ENCODE data around the gene SHLD1.
A peak's percentile ranks its signal among the peaks of the same experiment; 100 is the strongest.
"Not testable (repeated sequence)": the region's sequence is repeated elsewhere in the genome, so short reads cannot be mapped to it uniquely, and the experiment has no call there.

SHLD1 gene

DNA sequence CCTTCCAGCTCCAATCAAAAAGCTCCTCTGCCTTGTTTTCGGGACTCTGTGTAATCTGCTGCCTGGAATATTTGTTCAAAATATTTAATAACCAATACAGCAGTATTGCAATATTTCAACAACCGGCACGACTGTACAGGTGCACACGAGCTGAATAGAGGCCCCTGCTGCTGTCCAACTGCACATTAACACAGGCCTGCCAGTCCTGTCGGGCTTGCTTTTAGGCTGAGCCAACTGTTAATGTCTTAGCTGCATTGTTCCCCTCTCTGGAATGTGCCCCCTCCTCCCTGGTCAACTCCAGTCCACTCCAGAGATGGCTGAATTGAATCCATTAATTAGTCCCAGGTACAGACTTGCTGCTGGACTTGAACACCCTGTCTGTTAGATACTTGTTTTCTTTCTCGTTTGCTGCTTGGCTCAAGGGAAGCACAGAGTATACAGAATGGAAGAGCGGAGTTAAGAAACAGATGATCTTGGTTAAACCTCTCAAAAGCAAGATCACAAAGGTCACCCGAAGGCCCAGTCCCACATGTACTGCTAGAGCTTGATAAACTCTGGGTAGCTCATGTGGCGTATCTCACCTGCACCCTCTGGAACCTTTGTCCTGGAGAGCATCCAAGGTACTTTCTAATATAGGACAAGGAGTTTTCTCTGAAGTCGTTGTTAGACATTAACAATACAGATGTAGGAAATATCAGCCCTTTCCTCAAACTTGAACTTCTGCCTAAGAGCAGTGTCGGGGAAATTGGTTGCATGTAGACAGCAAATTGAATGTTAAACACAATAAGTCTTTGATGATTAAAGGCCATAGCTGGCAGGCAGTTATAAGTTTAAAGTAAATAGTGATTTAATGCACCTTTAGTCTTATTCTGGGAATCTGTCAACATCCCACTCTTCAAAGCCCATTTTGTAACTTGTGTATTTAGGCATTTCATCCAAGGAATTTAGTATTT lies 31.9 kb downstream of the SHLD1 start:
- H3K27ac Mint-ChIP-seq = peak overlapping the region; percentile 17
- ATAC-seq = no peak
- peaks cover 6% of the 10 kb centered on the region for H3K4me1 Mint-ChIP-seq
- DNase-seq = no peak
- no peaks in the 10 kb centered on the region for H3K9me3 Mint-ChIP-seq
- no peaks in the 10 kb centered on the region for H3K27me3 Mint-ChIP-seq
- peaks cover 18% of the 10 kb centered on the region for H3K36me3 Mint-ChIP-seq (ENCODE audit: low read depth)
- no peak overlapping the region for H3K4me3 Mint-ChIP-seq

DNA sequence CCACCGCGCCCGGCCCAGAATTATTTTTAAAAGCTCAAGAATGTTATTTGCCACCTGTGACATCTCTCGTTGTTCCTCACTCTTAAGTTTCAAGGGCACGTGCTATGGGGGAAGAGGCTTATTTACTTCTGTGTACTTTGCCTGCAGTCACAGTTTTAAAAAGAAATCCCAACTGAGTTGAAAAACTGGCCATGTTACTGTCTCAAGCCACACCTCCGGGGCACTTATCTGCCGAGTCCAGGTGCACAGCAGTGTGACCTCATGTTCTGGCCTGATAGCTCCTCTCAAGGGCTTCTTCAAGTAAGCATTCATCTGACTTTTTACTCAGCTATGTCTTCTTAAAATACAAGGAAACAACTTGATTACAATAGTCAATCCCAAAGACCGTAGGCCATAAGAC lies 34.5 kb downstream of the SHLD1 start:
- Mint-ChIP-seq H3K27ac (no peak overlapping the region), H3K4me3 (no peak overlapping the region), H3K9me3 (no peaks in the 10 kb centered on the region), H3K4me1 (peaks cover 10% of the 10 kb centered on the region), H3K27me3 (no peaks in the 10 kb centered on the region), H3K36me3 (ENCODE audit: low read depth) (peaks cover 8% of the 10 kb centered on the region)
- ATAC-seq (no peak), DNase-seq (no peak)

DNA sequence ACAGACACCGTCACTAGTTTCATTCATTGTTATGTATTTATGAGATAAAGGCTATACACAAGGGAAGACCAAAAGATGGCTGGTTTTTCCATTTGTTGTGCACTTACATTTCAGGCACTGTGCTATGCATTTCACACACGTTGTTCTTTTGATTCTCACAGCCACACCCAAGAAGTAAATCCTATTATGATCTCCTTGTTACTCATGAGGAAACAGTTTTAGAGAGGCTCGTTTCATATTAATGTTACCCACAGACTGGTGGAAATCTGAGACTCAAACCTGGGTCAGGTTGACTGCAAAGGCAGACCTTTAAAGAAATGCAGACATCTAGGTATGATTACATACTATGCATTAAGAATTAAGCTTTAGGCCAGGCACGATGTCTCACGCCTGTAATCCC lies 34.9 kb downstream of the SHLD1 start:
- H3K36me3 Mint-ChIP-seq (ENCODE audit: low read depth) = peaks cover 8% of the 10 kb centered on the region

DNA sequence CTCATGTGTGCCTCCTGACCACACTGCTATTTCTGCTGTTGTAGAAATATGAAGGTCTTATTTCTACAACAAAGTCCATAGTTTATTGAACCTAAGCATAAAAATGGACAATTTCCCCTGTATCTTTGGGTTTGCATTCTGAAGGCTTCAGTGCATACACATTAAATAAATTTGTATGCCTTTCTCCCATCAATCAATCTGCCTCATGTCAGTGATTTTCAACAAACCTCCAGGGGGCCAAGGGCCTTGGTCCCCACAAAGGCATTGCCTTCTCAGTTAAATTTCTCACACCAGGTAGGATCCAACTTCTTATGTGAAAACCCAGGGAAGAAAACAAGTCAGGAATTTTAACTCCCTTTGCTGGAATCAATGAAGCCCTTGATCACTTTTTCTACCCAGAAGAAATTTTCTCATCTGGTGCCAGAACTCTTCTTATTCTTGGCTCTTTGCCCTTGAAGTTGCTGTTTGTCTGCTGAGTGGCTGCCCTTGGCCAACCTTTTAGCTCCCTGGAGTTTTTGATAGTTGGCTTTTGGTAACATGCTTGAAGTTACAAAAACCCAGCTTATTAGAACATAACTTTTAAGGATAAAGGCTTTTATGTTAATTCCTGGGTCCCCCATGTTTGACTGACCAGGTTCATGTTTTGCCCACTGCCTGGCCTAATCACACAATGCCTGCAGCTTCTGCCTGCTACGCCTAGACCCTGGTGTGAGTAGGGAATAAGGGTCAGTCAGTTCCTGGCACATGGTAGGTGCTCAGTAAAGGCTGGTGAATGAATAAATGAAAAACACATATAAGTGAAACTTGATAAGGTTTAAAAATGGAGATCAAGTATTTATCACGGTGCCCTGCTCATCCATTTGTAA lies 37.0 kb downstream of the SHLD1 start:
- ATAC-seq (no peak), DNase-seq (no peak)
- Mint-ChIP-seq H3K9me3 (no peaks in the 10 kb centered on the region), H3K27ac (peak overlapping the region; percentile 25), H3K36me3 (ENCODE audit: low read depth) (peaks cover 4% of the 10 kb centered on the region), H3K4me3 (no peak overlapping the region), H3K4me1 (peaks cover 4% of the 10 kb centered on the region), H3K27me3 (no peaks in the 10 kb centered on the region)

More for the DNA sequence above, 34.9 kb downstream of the SHLD1 start:
- H3K4me1 Mint-ChIP-seq = peaks cover 10% of the 10 kb centered on the region
- no peak overlapping the region for H3K4me3 Mint-ChIP-seq
- DNase-seq = no peak
- H3K27ac Mint-ChIP-seq = no peak overlapping the region
- no peak for ATAC-seq
- no peaks in the 10 kb centered on the region for H3K27me3 Mint-ChIP-seq
- no peaks in the 10 kb centered on the region for H3K9me3 Mint-ChIP-seq

DNA sequence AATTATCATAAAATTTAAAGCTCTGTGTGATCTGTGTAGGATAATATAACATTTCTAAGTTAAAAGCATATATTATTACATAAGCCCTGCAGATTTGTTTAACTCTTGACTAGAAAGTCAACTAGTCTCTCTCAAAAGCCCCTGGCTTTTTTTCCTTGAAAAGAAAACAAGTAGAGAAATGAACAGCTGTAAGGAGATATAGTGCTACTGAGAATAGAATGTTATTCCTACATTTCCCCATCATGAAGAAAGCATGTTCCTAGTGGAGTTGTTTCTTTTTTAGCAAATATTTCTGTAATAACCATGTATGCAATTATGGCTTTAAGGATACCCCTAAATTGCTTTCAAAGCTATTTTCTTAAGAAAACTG lies 37.6 kb downstream of the SHLD1 start:
- peaks cover 4% of the 10 kb centered on the region for H3K4me1 Mint-ChIP-seq
- no peaks in the 10 kb centered on the region for H3K27me3 Mint-ChIP-seq
- ATAC-seq = no peak
- no peak overlapping the region for H3K4me3 Mint-ChIP-seq
- peaks cover 4% of the 10 kb centered on the region for H3K36me3 Mint-ChIP-seq (ENCODE audit: low read depth)
- no peaks in the 10 kb centered on the region for H3K9me3 Mint-ChIP-seq
- no peak for DNase-seq
- no peak overlapping the region for H3K27ac Mint-ChIP-seq

DNA sequence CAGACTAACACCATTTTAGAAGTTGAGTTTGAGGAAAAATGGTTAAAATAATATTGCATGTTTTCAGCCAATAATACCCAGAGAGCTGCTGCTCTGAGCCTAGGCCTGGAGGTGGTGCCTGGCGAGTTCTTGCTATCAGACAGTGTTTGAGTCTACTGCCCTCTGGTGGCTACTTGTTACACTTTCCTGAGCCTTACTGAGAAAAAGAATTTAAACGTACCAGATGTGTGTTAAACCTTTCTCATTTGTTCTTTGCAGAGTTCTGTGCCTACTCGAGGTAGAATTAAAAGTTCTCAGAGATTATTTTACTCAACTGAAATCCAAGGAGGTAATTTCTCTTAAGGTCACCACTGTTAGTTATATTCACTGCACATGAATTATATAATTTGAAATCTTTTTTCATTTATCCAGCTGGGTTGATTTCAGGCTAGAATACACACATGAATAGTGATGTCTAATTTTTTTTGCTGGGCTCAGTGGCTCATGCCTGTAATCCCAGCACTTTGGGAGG lies 38.2 kb downstream of the SHLD1 start:
- H3K9me3 Mint-ChIP-seq = no peaks in the 10 kb centered on the region
- ATAC-seq (peak; percentile 95), DNase-seq (peak; percentile 66)
- H3K4me1 Mint-ChIP-seq = peaks cover 4% of the 10 kb centered on the region
- H3K27me3 Mint-ChIP-seq = no peaks in the 10 kb centered on the region
- no peak overlapping the region for H3K27ac Mint-ChIP-seq
- no peak overlapping the region for H3K4me3 Mint-ChIP-seq
- peaks cover 4% of the 10 kb centered on the region for H3K36me3 Mint-ChIP-seq (ENCODE audit: low read depth)

DNA sequence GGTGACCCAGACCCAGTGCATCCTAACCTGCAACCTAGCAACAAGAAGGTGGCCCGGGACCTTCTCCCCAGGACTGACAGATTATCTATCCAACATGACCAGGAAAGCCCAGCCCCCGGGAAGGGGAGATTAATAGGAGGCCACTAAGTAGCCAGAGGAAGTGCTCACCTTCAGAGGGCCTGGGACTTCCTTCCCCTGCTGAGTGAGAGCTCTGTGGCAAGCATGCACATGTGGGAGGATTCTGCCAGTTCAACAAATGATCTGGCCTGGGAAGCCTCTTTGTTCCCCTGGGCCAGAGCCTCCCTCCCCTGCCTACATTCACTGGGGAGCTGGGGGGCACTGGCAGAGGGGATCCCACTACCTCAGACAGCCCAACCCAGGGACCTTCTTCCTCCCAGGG lies 39.6 kb downstream of the SHLD1 start:
- Mint-ChIP-seq H3K9me3 (no peaks in the 10 kb centered on the region), H3K27ac (no peak overlapping the region), H3K4me1 (peaks cover 4% of the 10 kb centered on the region), H3K36me3 (ENCODE audit: low read depth) (peaks cover 8% of the 10 kb centered on the region), H3K27me3 (no peaks in the 10 kb centered on the region), H3K4me3 (no peak overlapping the region)
- no peak for ATAC-seq
- no peak for DNase-seq

DNA sequence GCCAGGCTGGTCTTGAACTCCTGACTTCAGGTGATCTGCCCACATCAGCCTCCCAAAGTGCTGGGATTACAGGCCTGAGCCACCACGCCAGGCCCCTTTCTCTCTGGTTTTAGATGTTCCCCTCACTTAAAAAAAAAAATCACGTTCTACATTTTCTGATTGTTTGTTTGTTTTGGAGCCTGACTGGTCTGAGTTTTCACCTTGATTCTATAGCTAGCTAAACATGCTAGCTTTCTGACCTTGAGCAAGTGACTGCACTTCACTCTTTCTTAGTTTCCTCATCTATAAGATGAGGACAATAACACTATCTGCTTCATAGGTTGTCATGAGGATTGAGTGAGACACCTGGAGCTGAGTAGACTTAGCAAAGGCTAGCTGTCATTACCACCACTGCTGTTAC lies 43.7 kb downstream of the SHLD1 start:
- no peak overlapping the region for H3K4me3 Mint-ChIP-seq
- H3K27ac Mint-ChIP-seq = no peak overlapping the region
- DNase-seq (no peak), ATAC-seq (no peak)
- peaks cover 3% of the 10 kb centered on the region for H3K4me1 Mint-ChIP-seq
- no peaks in the 10 kb centered on the region for H3K27me3 Mint-ChIP-seq
- peaks cover 7% of the 10 kb centered on the region for H3K36me3 Mint-ChIP-seq (ENCODE audit: low read depth)
- H3K9me3 Mint-ChIP-seq = no peaks in the 10 kb centered on the region

DNA sequence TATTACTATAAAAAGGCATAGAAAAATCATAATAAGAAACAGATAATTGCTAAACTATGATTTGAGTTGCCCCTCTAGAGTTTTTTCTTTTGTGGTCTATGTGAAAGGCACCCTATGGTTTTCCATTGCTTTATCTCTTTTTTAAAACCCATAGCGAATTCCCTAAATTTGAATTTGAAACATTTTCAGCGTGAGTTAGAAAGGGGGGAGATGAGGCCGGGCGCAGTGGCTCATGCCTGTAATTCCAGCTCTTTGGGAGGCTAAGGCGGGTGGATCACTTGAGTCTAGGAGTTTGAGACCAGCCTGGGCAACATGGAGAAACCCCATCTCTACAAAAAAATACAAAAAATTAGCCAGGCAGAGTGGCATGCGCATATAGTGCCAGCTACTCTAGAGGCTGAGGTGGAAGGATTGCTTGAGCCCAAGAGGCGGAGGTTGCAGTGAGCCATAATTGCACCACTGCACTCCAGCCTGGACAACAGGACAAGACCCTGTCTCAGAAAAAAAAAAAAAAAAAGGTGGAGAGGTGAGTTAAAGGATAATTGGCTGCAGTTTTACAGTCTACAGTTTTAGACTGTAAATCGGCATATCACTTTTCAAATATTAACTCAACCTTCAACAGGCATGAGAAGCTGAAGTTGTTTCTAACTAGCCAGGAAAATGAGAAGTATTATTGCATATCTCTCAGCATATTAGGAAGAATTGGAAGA lies 46.3 kb downstream of the SHLD1 start:
- Mint-ChIP-seq H3K9me3 (no peaks in the 10 kb centered on the region), H3K4me3 (no peak overlapping the region), H3K27ac (no peak overlapping the region), H3K36me3 (ENCODE audit: low read depth) (peaks cover 9% of the 10 kb centered on the region), H3K27me3 (no peaks in the 10 kb centered on the region), H3K4me1 (peaks cover 3% of the 10 kb centered on the region)
- ATAC-seq (no peak), DNase-seq (no peak)

DNA sequence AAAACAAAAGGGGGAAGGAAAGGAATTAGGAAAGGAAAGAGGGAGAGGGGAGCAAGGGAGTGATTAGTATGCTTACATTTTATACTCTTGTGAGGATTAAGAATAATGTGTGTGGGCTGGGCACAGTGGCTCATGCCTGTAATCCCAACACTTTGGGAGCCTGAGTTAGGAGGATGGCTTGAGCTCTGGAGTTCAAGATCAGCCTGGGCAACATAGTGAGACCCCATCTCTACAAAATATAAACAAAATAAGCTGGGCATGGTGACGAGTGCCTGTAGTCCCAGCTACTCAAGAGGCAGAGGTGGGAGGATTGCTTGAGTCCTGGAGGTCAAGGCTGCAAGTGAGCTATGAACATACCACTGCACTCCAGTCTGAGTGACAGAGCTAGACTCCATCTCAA lies 47.0 kb downstream of the SHLD1 start:
- Mint-ChIP-seq H3K27ac (no peak overlapping the region), H3K4me1 (peaks cover 4% of the 10 kb centered on the region), H3K9me3 (no peaks in the 10 kb centered on the region), H3K4me3 (no peak overlapping the region), H3K27me3 (no peaks in the 10 kb centered on the region), H3K36me3 (ENCODE audit: low read depth) (peaks cover 9% of the 10 kb centered on the region)
- DNase-seq (no peak), ATAC-seq (no peak)

DNA sequence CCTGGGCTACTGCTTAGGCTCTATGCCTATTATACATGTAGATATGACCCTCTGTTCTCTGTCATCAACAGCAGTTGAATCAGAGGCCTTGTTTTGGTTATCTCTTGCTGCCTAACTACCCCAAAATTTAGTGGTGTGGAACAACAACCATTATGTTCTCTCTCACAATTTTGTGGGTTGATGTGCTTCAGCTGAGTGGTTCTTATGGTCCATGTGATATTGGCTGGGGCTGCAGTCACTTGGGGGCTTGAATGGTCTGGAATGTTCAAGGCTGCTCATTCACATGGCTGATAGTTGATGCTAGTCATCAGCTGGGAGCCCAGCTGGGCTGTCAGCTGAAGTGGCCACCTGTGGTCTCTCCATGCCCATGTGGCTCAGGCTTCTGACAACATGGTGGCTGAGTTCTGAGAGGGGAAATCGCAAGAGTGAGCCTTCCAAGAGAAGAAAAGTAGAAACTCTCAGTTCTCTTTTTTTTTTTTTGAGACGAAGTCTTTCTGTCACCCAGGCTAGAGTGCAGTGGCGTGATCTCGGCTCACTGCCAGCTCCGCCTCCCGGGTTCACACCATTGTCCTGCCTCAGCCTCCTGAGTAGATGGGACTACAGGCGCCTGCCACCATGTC lies 47.8 kb downstream of the SHLD1 start:
- H3K4me3 Mint-ChIP-seq = no peak overlapping the region
- H3K9me3 Mint-ChIP-seq = no peaks in the 10 kb centered on the region
- DNase-seq (no peak), ATAC-seq (peak; percentile 33)
- H3K27me3 Mint-ChIP-seq = no peaks in the 10 kb centered on the region
- peaks cover 10% of the 10 kb centered on the region for H3K36me3 Mint-ChIP-seq (ENCODE audit: low read depth)
- H3K27ac Mint-ChIP-seq = peak overlapping the region; percentile 64
- H3K4me1 Mint-ChIP-seq = peaks cover 7% of the 10 kb centered on the region

DNA sequence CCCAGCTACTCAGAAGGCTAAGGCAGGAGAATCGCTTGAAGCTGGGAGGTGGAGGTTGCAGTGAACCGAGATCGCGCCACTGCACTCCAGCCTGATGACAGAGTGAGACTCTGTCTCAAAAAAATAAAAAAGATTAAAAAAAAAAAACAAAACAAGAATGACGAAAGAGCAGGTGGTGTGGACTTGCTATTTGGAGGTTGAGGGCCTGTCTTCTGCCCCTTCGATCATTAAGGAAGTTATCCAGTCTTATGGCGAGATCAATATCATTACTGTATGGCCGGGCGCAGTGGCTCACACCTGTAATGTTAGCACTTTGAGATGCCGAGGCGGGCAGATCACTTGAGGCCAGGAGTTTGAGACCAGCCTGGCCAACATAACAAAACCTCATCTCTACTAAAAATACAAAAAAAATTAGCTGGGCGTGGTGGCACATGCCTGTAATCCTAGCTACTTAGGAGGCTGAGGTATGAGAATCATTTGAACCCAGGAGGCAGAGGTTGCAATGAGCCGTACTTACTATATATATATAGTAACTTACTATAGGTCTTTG lies 53.6 kb downstream of the SHLD1 start:
- not testable (repeated sequence) for H3K4me3 Mint-ChIP-seq; H3K4me1 Mint-ChIP-seq; H3K9me3 Mint-ChIP-seq; H3K27ac Mint-ChIP-seq; DNase-seq; ATAC-seq; H3K27me3 Mint-ChIP-seq; H3K36me3 Mint-ChIP-seq (ENCODE audit: low read depth)

DNA sequence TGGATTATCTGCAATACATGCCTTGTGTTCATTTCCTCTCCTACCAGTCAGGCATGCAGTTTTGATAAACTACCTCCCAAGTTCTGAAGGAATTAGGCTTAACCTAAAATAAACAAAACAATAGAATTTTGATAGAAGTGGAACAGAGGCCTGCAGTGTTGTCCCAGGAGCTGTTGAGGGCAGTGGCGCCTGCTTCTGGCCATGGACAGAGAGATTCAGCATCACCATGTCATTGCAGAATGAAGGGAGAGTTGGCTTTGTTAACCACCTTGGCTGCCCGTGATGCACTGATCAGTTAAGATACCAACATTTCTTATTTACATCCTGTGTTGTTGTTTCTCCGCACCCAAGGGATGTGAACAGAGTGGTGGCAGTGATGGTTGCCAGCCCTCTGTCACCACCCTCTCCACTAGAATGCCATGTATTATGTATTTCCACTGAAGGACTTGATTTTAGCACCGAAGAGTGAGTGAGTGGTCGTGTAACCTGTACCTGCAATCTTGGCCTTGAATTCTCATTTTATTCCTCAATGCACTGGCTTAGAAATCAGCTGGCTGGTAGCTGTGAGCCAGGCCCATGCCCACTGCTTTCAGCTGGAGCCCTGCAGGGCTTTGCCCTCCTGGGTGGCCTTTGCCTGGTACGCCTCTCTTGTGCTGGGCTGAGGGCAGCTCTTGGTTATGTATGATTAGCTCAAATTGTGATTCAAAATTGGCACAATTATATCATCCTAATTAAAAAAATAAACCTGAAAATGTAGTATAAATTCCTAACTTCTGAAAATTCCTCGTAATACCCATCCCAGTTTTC lies 56.5 kb downstream of the SHLD1 start:
- Mint-ChIP-seq H3K27ac (no peak overlapping the region), H3K9me3 (no peaks in the 10 kb centered on the region), H3K27me3 (no peaks in the 10 kb centered on the region), H3K36me3 (ENCODE audit: low read depth) (peaks cover 2% of the 10 kb centered on the region), H3K4me3 (no peak overlapping the region), H3K4me1 (peaks cover 5% of the 10 kb centered on the region)
- no peak for ATAC-seq
- no peak for DNase-seq

Data from activated naive CD8-positive, alpha-beta T cell treated with anti-CD3 and anti-CD28 coated beads, Interleukin-2, amount 50 U/mL, for 24 hours (primary cell).